ENCODE results near the gene HLA-G. TPM values are rescaled to one million over a fixed set of nuclear protein-coding genes. Genes with fewer than 3 reads are reported as not detected.

The HLA-G gene
- total and polyA plus RNA-seq, 2 of the 4 experiments (the other 2 are of a cell fraction), result not detected

DNA sequence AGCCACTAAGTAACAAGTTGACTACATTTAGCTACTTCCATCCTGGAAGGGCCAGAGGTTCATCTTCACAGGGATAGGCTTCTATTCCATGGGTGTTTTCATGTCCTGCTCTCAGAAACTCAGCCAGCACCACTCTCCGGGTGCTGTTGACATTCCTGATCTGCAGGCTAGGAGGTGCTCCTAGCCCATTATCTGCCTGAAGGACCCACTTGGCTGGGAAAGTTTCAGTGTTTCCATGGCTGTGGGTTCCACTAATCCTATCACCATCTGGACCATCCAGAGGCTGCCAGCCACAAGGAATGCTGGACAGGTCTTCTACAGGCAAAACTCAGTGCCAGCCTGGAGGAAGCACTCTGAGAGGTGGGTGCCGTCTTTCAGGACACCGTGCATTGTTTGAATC is 45.2 kb downstream of the HLA-G start:
- H4K20me1 ChIP-seq (ENCODE audit: insufficient read depth, low read length), result no peaks in the 10 kb centered on the region
- H3K4me1 ChIP-seq (ENCODE audit: control insufficient read depth, insufficient read depth, low read length), result no peaks in the 10 kb centered on the region
- no peak overlapping the region for H2BK120ac ChIP-seq (ENCODE audit: low read depth, low read length)
- DNase-seq (no peak), ATAC-seq (ENCODE audit: low read depth) (no peak)
- no CpG with 5 or more reads among the region's 3 CpGs for WGBS, 2 experiments (ENCODE audit: extremely low coverage in 2 of 2, insufficient read length in 1 of 2)
- H3K56ac ChIP-seq (ENCODE audit: extremely low read depth, insufficient read depth, low read length), result no peak overlapping the region
- peaks cover 2% of the 10 kb centered on the region; the same call in 1 of the 2 replicates for H3K27me3 ChIP-seq (ENCODE audit: control insufficient read depth, insufficient read depth, low read length)
- no peak overlapping the region for H2BK20ac ChIP-seq (ENCODE audit: low read depth, low read length)
- in situ Hi-C loops (cut with MboI; ENCODE audit: low sequenced_read_pairs) (no loop called here), intact Hi-C loops (cut with micrococcal nuclease) (no loop called here), dilution Hi-C loops (cut with HindIII; ENCODE audit: low sequenced_read_pairs, unreplicated experiment) (no loop called here)
- H3K9me1 ChIP-seq (ENCODE audit: insufficient read depth, low read length), result no peaks in the 10 kb centered on the region
- H3K4ac ChIP-seq (ENCODE audit: low read depth, low read length), result no peak overlapping the region
- BruUV-seq (replicated peaks), result no TSS peak
- H4K8ac ChIP-seq (ENCODE audit: low read depth in 2 of 2, low read length in 2 of 2), result no peak overlapping the region
- H3K4me2 ChIP-seq (ENCODE audit: low read depth, low read length), result no peak overlapping the region
- ChIA-PET CTCF (no interaction called here), POLR2A (ENCODE audit: unreplicated experiment) (no interaction called here)
- no peak overlapping the region for H3K4me3 ChIP-seq (ENCODE audit: insufficient read depth, low read depth, low read length)
- no peak overlapping the region for H3K23ac ChIP-seq (ENCODE audit: low read depth, low read length)
- H3K36me3 ChIP-seq (ENCODE audit: control insufficient read depth, insufficient read depth, low read length), result no peaks in the 10 kb centered on the region
- no peak overlapping the region for H3K18ac ChIP-seq (ENCODE audit: low read depth, low read length)
- H3K27ac ChIP-seq (ENCODE audit: insufficient read depth, low read length), result no peak overlapping the region
- no peak overlapping the region for H2AFZ ChIP-seq (replicated peaks; ENCODE audit: low read length, poor library complexity)
- TF ChIP-seq RFX5 (IDR thresholded peaks at IDR 0.05; ENCODE audit: low read depth, low read length) (no peak), FOS (IDR thresholded peaks at IDR 0.05; ENCODE audit: low read depth, low read length) (no peak), MAZ (IDR thresholded peaks at IDR 0.05; ENCODE audit: borderline replicate concordance, low read depth, low read length) (no peak), NFE2L2 (IDR thresholded peaks at IDR 0.05; ENCODE audit: low read depth, low read length) (no peak), BHLHE40 (IDR thresholded peaks at IDR 0.05; ENCODE audit: low read depth, low read length) (no peak), SMC3 (IDR thresholded peaks at IDR 0.05; ENCODE audit: low read depth, low read length) (no peak), CHD1 (IDR thresholded peaks at IDR 0.05; ENCODE audit: low read depth, low read length) (no peak), POLR2A (IDR thresholded peaks at IDR 0.05; ENCODE audit: low read depth, low read length) (no peak)
- TF ChIP-seq, protein P1, sequence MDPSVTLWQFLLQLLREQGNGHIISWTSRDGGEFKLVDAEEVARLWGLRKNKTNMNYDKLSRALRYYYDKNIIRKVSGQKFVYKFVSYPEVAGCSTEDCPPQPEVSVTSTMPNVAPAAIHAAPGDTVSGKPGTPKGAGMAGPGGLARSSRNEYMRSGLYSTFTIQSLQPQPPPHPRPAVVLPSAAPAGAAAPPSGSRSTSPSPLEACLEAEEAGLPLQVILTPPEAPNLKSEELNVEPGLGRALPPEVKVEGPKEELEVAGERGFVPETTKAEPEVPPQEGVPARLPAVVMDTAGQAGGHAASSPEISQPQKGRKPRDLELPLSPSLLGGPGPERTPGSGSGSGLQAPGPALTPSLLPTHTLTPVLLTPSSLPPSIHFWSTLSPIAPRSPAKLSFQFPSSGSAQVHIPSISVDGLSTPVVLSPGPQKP (IDR thresholded peaks at IDR 0.05; ENCODE audit: borderline replicate concordance, low read depth, low read length), result no peak
- TF ChIP-seq, protein P2, sequence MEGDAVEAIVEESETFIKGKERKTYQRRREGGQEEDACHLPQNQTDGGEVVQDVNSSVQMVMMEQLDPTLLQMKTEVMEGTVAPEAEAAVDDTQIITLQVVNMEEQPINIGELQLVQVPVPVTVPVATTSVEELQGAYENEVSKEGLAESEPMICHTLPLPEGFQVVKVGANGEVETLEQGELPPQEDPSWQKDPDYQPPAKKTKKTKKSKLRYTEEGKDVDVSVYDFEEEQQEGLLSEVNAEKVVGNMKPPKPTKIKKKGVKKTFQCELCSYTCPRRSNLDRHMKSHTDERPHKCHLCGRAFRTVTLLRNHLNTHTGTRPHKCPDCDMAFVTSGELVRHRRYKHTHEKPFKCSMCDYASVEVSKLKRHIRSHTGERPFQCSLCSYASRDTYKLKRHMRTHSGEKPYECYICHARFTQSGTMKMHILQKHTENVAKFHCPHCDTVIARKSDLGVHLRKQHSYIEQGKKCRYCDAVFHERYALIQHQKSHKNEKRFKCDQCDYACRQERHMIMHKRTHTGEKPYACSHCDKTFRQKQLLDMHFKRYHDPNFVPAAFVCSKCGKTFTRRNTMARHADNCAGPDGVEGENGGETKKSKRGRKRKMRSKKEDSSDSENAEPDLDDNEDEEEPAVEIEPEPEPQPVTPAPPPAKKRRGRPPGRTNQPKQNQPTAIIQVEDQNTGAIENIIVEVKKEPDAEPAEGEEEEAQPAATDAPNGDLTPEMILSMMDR (conservative IDR thresholded peaks at IDR 0.05; ENCODE audit: low read depth, low read length), result no peak
- no peaks in the 10 kb centered on the region for H3K79me1 ChIP-seq (ENCODE audit: low read depth in 1 of 2, low read length in 2 of 2)
- H3K9me3 ChIP-seq (ENCODE audit: control insufficient read depth, insufficient read depth, low read length), result no peaks in the 10 kb centered on the region
- H2AK9ac ChIP-seq (replicated peaks; ENCODE audit: low read depth, low read length, poor library complexity), result no peak overlapping the region
- no peak overlapping the region for H4K5ac ChIP-seq (ENCODE audit: low read depth, low read length)
- no peak overlapping the region for H2BK5ac ChIP-seq (ENCODE audit: low read depth, low read length, poor library complexity, severe bottlenecking)
- no peak overlapping the region for H2BK15ac ChIP-seq (ENCODE audit: low read depth, low read length)
- H3K9ac ChIP-seq (ENCODE audit: low read depth, low read length), result no peak overlapping the region
- H3K14ac ChIP-seq (replicated peaks; ENCODE audit: low read depth, low read length), result no peak overlapping the region
- no peak overlapping the region for H4K91ac ChIP-seq (ENCODE audit: insufficient read depth, low read depth, low read length)
- no peak overlapping the region for H2AK5ac ChIP-seq (ENCODE audit: low read depth, low read length)

Measured in IMR-90 (cell line).